ENCODE data around the gene TCF4.
A peak's percentile ranks its signal among the peaks of the same experiment; 100 is the strongest.

Gene TCF4

GRCh38 chr18:55402731-55403405 lies 185.1 kb downstream of the TCF4 start:
- intact Hi-C loops (cut with micrococcal nuclease): no loop called here

GRCh38 chr18:55401638-55402191 lies 186.3 kb downstream of the TCF4 start:
- Mint-ChIP-seq H3K4me3 (no peak overlapping the region), H3K4me1 (ENCODE audit: low read depth) (peaks cover 19% of the 10 kb centered on the region), H3K27ac (peak overlapping the region; percentile 50), H3K27me3 (no peaks in the 10 kb centered on the region), H3K36me3 (ENCODE audit: low read depth) (no peaks in the 10 kb centered on the region), H3K9me3 (no peaks in the 10 kb centered on the region)
- intact Hi-C loops (cut with micrococcal nuclease): no loop called here

More at GRCh38 chr18:55402731-55403405, 185.1 kb downstream of the TCF4 start:
- Mint-ChIP-seq H3K4me1 (ENCODE audit: low read depth) (peaks cover 19% of the 10 kb centered on the region), H3K9me3 (no peaks in the 10 kb centered on the region), H3K27ac (no peak overlapping the region), H3K27me3 (no peaks in the 10 kb centered on the region), H3K36me3 (ENCODE audit: low read depth) (no peaks in the 10 kb centered on the region), H3K4me3 (no peak overlapping the region)

GRCh38 chr18:55400590-55401541 lies 187.1 kb downstream of the TCF4 start:
- no peaks in the 10 kb centered on the region for H3K27me3 Mint-ChIP-seq
- intact Hi-C loops (cut with micrococcal nuclease): no loop called here

GRCh38 chr18:55400081-55400480 lies 187.9 kb downstream of the TCF4 start:
- Mint-ChIP-seq H3K4me1 (ENCODE audit: low read depth) (peaks cover 20% of the 10 kb centered on the region), H3K36me3 (ENCODE audit: low read depth) (no peaks in the 10 kb centered on the region), H3K27me3 (no peaks in the 10 kb centered on the region), H3K4me3 (no peak overlapping the region), H3K9me3 (no peaks in the 10 kb centered on the region), H3K27ac (peak overlapping the region; percentile 19)
- intact Hi-C loops (cut with micrococcal nuclease): no loop called here

More at GRCh38 chr18:55400590-55401541, 187.1 kb downstream of the TCF4 start:
- Mint-ChIP-seq H3K36me3 (ENCODE audit: low read depth) (no peaks in the 10 kb centered on the region), H3K9me3 (no peaks in the 10 kb centered on the region), H3K27ac (no peak overlapping the region), H3K4me3 (no peak overlapping the region), H3K4me1 (ENCODE audit: low read depth) (peaks cover 21% of the 10 kb centered on the region)

- intact Hi-C loops (cut with micrococcal nuclease): loop anchor here (10.0 kb wide), 1 partner anchor 54 kb away; no protein-coding TSS in a partner anchor
- Mint-ChIP-seq H3K27ac (no peak overlapping the region), H3K9me3 (no peaks in the 10 kb centered on the region), H3K36me3 (ENCODE audit: low read depth) (no peaks in the 10 kb centered on the region), H3K4me1 (ENCODE audit: low read depth) (peaks cover 27% of the 10 kb centered on the region), H3K4me3 (no peak overlapping the region), H3K27me3 (no peaks in the 10 kb centered on the region)
These were observed 189.1 kb downstream of the TCF4 start for GRCh38 chr18:55398858-55399257.

- intact Hi-C loops (cut with micrococcal nuclease): loop anchor here (10.0 kb wide), 1 partner anchor 52 kb away; no protein-coding TSS in a partner anchor
- Mint-ChIP-seq H3K4me3 (no peak overlapping the region), H3K27me3 (no peaks in the 10 kb centered on the region), H3K36me3 (ENCODE audit: low read depth) (no peaks in the 10 kb centered on the region), H3K4me1 (ENCODE audit: low read depth) (peaks cover 26% of the 10 kb centered on the region), H3K9me3 (no peaks in the 10 kb centered on the region), H3K27ac (no peak overlapping the region)
These were observed 191.0 kb downstream of the TCF4 start for GRCh38 chr18:55396979-55397378.

GRCh38 chr18:55396267-55396905 lies 191.6 kb downstream of the TCF4 start:
- no peaks in the 10 kb centered on the region for H3K9me3 Mint-ChIP-seq
- H3K36me3 Mint-ChIP-seq (ENCODE audit: low read depth): no peaks in the 10 kb centered on the region
- no peak overlapping the region for H3K4me3 Mint-ChIP-seq
- no peaks in the 10 kb centered on the region for H3K27me3 Mint-ChIP-seq
- intact Hi-C loops (cut with micrococcal nuclease): loop anchor here (10.0 kb wide), 1 partner anchor 52 kb away; no protein-coding TSS in a partner anchor
- peaks cover 20% of the 10 kb centered on the region for H3K4me1 Mint-ChIP-seq (ENCODE audit: low read depth)
- H3K27ac Mint-ChIP-seq: peak overlapping the region; percentile 65

- Mint-ChIP-seq H3K9me3 (no peaks in the 10 kb centered on the region), H3K4me3 (no peak overlapping the region), H3K27me3 (no peaks in the 10 kb centered on the region), H3K4me1 (ENCODE audit: low read depth) (peaks cover 14% of the 10 kb centered on the region), H3K36me3 (ENCODE audit: low read depth) (no peaks in the 10 kb centered on the region), H3K27ac (peak overlapping the region; percentile 65)
- intact Hi-C loops (cut with micrococcal nuclease): loop anchor here (10.0 kb wide), 1 partner anchor 51 kb away; no protein-coding TSS in a partner anchor
These were observed 192.2 kb downstream of the TCF4 start for GRCh38 chr18:55395799-55396198.

GRCh38 chr18:55390898-55391297 lies 197.1 kb downstream of the TCF4 start:
- H3K36me3 Mint-ChIP-seq (ENCODE audit: low read depth): no peaks in the 10 kb centered on the region
- H3K27ac Mint-ChIP-seq: no peak overlapping the region
- peaks cover 10% of the 10 kb centered on the region for H3K4me1 Mint-ChIP-seq (ENCODE audit: low read depth)
- no peak overlapping the region for H3K4me3 Mint-ChIP-seq
- no peaks in the 10 kb centered on the region for H3K9me3 Mint-ChIP-seq
- H3K27me3 Mint-ChIP-seq: no peaks in the 10 kb centered on the region
- intact Hi-C loops (cut with micrococcal nuclease): loop anchor here (10.0 kb wide), 1 partner anchor 46 kb away; no protein-coding TSS in a partner anchor

- Mint-ChIP-seq H3K4me3 (no peak overlapping the region), H3K36me3 (ENCODE audit: low read depth) (no peaks in the 10 kb centered on the region), H3K9me3 (peaks cover 24% of the 10 kb centered on the region), H3K4me1 (ENCODE audit: low read depth) (peaks cover 23% of the 10 kb centered on the region), H3K27me3 (no peaks in the 10 kb centered on the region), H3K27ac (no peak overlapping the region)
- intact Hi-C loops (cut with micrococcal nuclease): no loop called here
These were observed 200.6 kb downstream of the TCF4 start for GRCh38 chr18:55387139-55387984.

- Mint-ChIP-seq H3K27me3 (no peaks in the 10 kb centered on the region), H3K4me3 (no peak overlapping the region), H3K9me3 (peaks cover 24% of the 10 kb centered on the region), H3K27ac (no peak overlapping the region), H3K36me3 (ENCODE audit: low read depth) (no peaks in the 10 kb centered on the region), H3K4me1 (ENCODE audit: low read depth) (peaks cover 23% of the 10 kb centered on the region)
- intact Hi-C loops (cut with micrococcal nuclease): no loop called here
These were observed 201.4 kb downstream of the TCF4 start for GRCh38 chr18:55386545-55386944.

- Mint-ChIP-seq H3K27me3 (no peaks in the 10 kb centered on the region), H3K36me3 (ENCODE audit: low read depth) (no peaks in the 10 kb centered on the region), H3K4me1 (ENCODE audit: low read depth) (peaks cover 23% of the 10 kb centered on the region), H3K4me3 (no peak overlapping the region), H3K9me3 (peaks cover 24% of the 10 kb centered on the region), H3K27ac (no peak overlapping the region)
- intact Hi-C loops (cut with micrococcal nuclease): no loop called here
These were observed 202.2 kb downstream of the TCF4 start for GRCh38 chr18:55385770-55386169.

Measured in dendritic cell treated with granulocyte-macrophage colony-stimulating factor and Interleukin-4, amounts not matched to agents 40 ng/mL and 50 ng/mL, for 4 days (primary cell).